H1 (cell line): ENCODE measurements around the gene AHI1. TPM values are rescaled to one million over a fixed set of nuclear protein-coding genes. Genes with fewer than 3 reads are reported as not detected.

ENCODE experiments used
- CTCF ChIA-PET: fragments of 300-600 bp; sonication (Branson Sonifier 250); formaldehyde crosslinking; loops from one replicate; lab custom pipeline; 2021; ENCODE audit not compliant: partially characterized antibody; lab: Charles Lee
- POLR2A ChIA-PET: fragments of 300-600 bp; sonication (Branson Sonifier 250); formaldehyde crosslinking; loops from one replicate; lab custom pipeline; 2021; ENCODE audit warnings: inconsistent platforms; ENCODE audit not compliant: partially characterized antibody; lab: Charles Lee
- DNase-seq, 2 experiments: peaks; one replicate each; pipeline versions ENCODE4 v3.0.0 to v3.0.0-alpha.2; 2010 to 2022; ENCODE audit warnings: low spot score in 2 of 2, low read depth in 1 of 2, mixed read lengths in 1 of 2
- FAIRE-seq: peaks from 2 replicates; lab custom pipeline; 2011; peaks lifted over from hg19 to GRCh38; lab: Jason Lieb, UNC
- H2AFZ ChIP-seq: 2 replicates; pipeline ENCODE4 v1.8.1; 2012; ENCODE audit warnings: low read length, inconsistent platforms
- H2AK5ac ChIP-seq: 2 replicates; pipeline ENCODE4 v1.6.1; 2013; ENCODE audit warnings: low read depth, low read length
- H2BK120ac ChIP-seq: replicated peaks from 2 replicates; pipeline ENCODE3; 2013; ENCODE audit warnings: low read depth, low read length, inconsistent platforms
- H2BK12ac ChIP-seq: 2 replicates; pipeline ENCODE4 v1.6.1; 2013; ENCODE audit warnings: low read depth, low read length
- H2BK15ac ChIP-seq: 2 replicates; pipeline ENCODE4 v1.6.1; 2013; ENCODE audit warnings: low read length
- H2BK20ac ChIP-seq: 2 replicates; pipeline ENCODE4 v1.6.1; 2013; ENCODE audit warnings: low read length
- H2BK5ac ChIP-seq: 2 replicates; pipeline ENCODE4 v1.6.1; 2013; ENCODE audit warnings: low read depth, low read length
- H3K14ac ChIP-seq: 2 replicates; pipeline ENCODE4 v1.6.1; 2013; ENCODE audit warnings: inconsistent platforms; ENCODE audit not compliant: insufficient read length
- H3K18ac ChIP-seq: 2 replicates; pipeline ENCODE4 v1.6.1; 2013; ENCODE audit warnings: low read length; ENCODE audit errors: extremely low read depth
- H3K23ac ChIP-seq: 2 replicates; pipeline ENCODE4 v1.6.1; 2013; ENCODE audit warnings: inconsistent platforms; ENCODE audit not compliant: insufficient read length
- H3K23me2 ChIP-seq: 2 replicates; pipeline ENCODE4 v1.6.1; 2013; ENCODE audit warnings: low read depth, low read length
- H3K27ac ChIP-seq: 2 replicates; pipeline ENCODE4 v1.6.1; 2011; ENCODE audit warnings: low read depth, low read length, inconsistent platforms
- H3K27me3 ChIP-seq, 4 experiments: replicated peaks in 1 of 4; 1 replicate in 1 of 4; 2 replicates in 3 of 4; pipeline versions ENCODE4 v1.6.1 to v1.8.1; 2011 to 2013; ENCODE audit warnings: low read length in 3 of 4, mild to moderate bottlenecking in 3 of 4, inconsistent platforms in 2 of 4, mixed read lengths in 2 of 4, moderate library complexity in 1 of 4; ENCODE audit not compliant: control insufficient read depth in 3 of 4, insufficient read depth in 3 of 4; ENCODE audit errors: extremely low read depth in 1 of 4
- H3K36me3 ChIP-seq, 4 experiments: 2 replicates each; pipeline versions ENCODE4 v1.6.1 to v1.8.1; 2011 to 2013; ENCODE audit warnings: mild to moderate bottlenecking in 4 of 4, low read length in 3 of 4, moderate library complexity in 2 of 4, control low read depth in 1 of 4, inconsistent platforms in 1 of 4; ENCODE audit not compliant: insufficient read depth in 4 of 4, control insufficient read depth in 2 of 4
- H3K4ac ChIP-seq: replicated peaks from 2 replicates; pipeline ENCODE3; 2013; ENCODE audit warnings: low read length, low read depth, mixed read lengths, inconsistent platforms; ENCODE audit not compliant: insufficient read length
- H3K4me1 ChIP-seq, 4 experiments: replicated peaks in 1 of 4; 1 replicate in 1 of 4; 2 replicates in 3 of 4; pipeline versions ENCODE4 v1.6.1 to v1.8.1; 2011 to 2013; ENCODE audit warnings: low read length in 3 of 4, inconsistent platforms in 2 of 4, mixed read lengths in 1 of 4; ENCODE audit not compliant: insufficient read depth in 4 of 4, control insufficient read depth in 3 of 4
- H3K4me2 ChIP-seq, 2 experiments: 2 replicates each; pipeline versions ENCODE4 v1.6.1 to v1.8.1; 2011 to 2013; ENCODE audit warnings: low read depth in 2 of 2, low read length in 2 of 2, control low read depth in 1 of 2, inconsistent platforms in 1 of 2, mild to moderate bottlenecking in 1 of 2; ENCODE audit not compliant: insufficient read depth in 1 of 2
- H3K4me3 ChIP-seq, 4 experiments: fragments of 200-600, 300-600 bp in 1 of 4; sonication (generic), shearing (Covaris generic), sonication (Bioruptor Twin) in 1 of 4; 2 replicates each; pipeline versions ENCODE4 v1.5.1 to v1.8.1; 2011 to 2016; ENCODE audit warnings: low read length in 4 of 4, low read depth in 3 of 4, control low read depth in 2 of 4, inconsistent platforms in 2 of 4, mild to moderate bottlenecking in 2 of 4, mixed read lengths in 1 of 4, moderate library complexity in 1 of 4; ENCODE audit not compliant: insufficient read depth in 2 of 4; ENCODE audit errors: extremely low read depth in 1 of 4
- H3K56ac ChIP-seq: replicated peaks from 2 replicates; pipeline ENCODE3; 2013; ENCODE audit warnings: low read depth, mild to moderate bottlenecking, mixed read lengths, low read length, inconsistent platforms; ENCODE audit not compliant: insufficient read length
- H3K79me1 ChIP-seq: 2 replicates; pipeline ENCODE4 v1.6.1; 2013; ENCODE audit warnings: low read depth, low read length, control low read depth
- H3K79me2 ChIP-seq, 2 experiments: 2 replicates each; pipeline versions ENCODE4 v1.6.1 to v1.8.1; 2012 to 2013; ENCODE audit warnings: low read length in 2 of 2, mild to moderate bottlenecking in 2 of 2, inconsistent platforms in 1 of 2; ENCODE audit not compliant: insufficient read depth in 2 of 2, control insufficient read depth in 1 of 2
- H3K9ac ChIP-seq, 4 experiments: replicated peaks in 1 of 4; 1 replicate in 1 of 4; 2 replicates in 3 of 4; pipeline versions ENCODE4 v1.6.1 to v1.8.1; 2011 to 2013; ENCODE audit warnings: low read depth in 3 of 4, low read length in 3 of 4, control low read depth in 2 of 4, mild to moderate bottlenecking in 2 of 4, moderate library complexity in 2 of 4, inconsistent platforms in 1 of 4; ENCODE audit errors: extremely low read depth in 1 of 4
- H3K9me3 ChIP-seq, 2 experiments: 2 replicates each; pipeline versions ENCODE4 v1.6.1 to v1.8.1; 2012 to 2013; ENCODE audit warnings: mild to moderate bottlenecking in 2 of 2, moderate library complexity in 2 of 2, control low read depth in 1 of 2, inconsistent platforms in 1 of 2, low read depth in 1 of 2, low read length in 1 of 2, mixed read lengths in 1 of 2; ENCODE audit not compliant: insufficient read depth in 2 of 2
- H4K20me1 ChIP-seq, 2 experiments: replicated peaks in 1 of 2; 2 replicates each; pipeline versions ENCODE3 to v1.8.1; 2011 to 2013; ENCODE audit warnings: inconsistent platforms in 2 of 2, low read length in 2 of 2, mild to moderate bottlenecking in 1 of 2; ENCODE audit not compliant: insufficient read depth in 2 of 2, control insufficient read depth in 1 of 2
- H4K5ac ChIP-seq: 2 replicates; pipeline ENCODE4 v1.6.1; 2013; ENCODE audit warnings: low read length, low read depth, mixed read lengths, inconsistent platforms; ENCODE audit not compliant: insufficient read length
- H4K8ac ChIP-seq: 2 replicates; pipeline ENCODE4 v1.8.0; 2013; ENCODE audit warnings: mild to moderate bottlenecking, moderate library complexity, low read length, inconsistent platforms; ENCODE audit not compliant: insufficient read depth; ENCODE audit errors: extremely low read depth
- H4K91ac ChIP-seq: replicated peaks from 2 replicates; pipeline ENCODE3; 2013; ENCODE audit warnings: low read length, mixed read lengths, inconsistent platforms; ENCODE audit not compliant: insufficient read length
- CREB1 ChIP-seq: IDR thresholded peaks from 2 replicates; pipeline ENCODE4 v1.6.1; 2012; ENCODE audit warnings: inconsistent platforms
- EP300 ChIP-seq, 2 experiments: IDR thresholded peaks; 1 replicate in 1 of 2; 2 replicates in 1 of 2; pipeline ENCODE4 v1.6.1; 2011 to 2012; ENCODE audit warnings: low read depth in 2 of 2, low read length in 2 of 2, mild to moderate bottlenecking in 2 of 2, borderline replicate concordance in 1 of 2, inconsistent platforms in 1 of 2, moderate library complexity in 1 of 2
- HDAC2 ChIP-seq, 2 experiments: fragments of 300-600 bp in 1 of 2; sonication (generic) in 1 of 2; IDR thresholded peaks; 2 replicates each; pipeline ENCODE4 v1.6.1; 2011 to 2012; ENCODE audit warnings: low read depth in 2 of 2, low read length in 2 of 2, mild to moderate bottlenecking in 2 of 2, moderate library complexity in 2 of 2, borderline replicate concordance in 1 of 2, inconsistent platforms in 1 of 2
- KDM5A ChIP-seq: fragments of 200-600 bp; IDR thresholded peaks from 2 replicates; pipeline ENCODE4 v1.7.1; 2012; ENCODE audit warnings: mild to moderate bottlenecking, low read length, inconsistent platforms, mixed read lengths
- MAFK ChIP-seq: IDR thresholded peaks from 2 replicates; pipeline ENCODE4 v1.6.1; 2012; ENCODE audit warnings: low read depth, mild to moderate bottlenecking, improper control_type of control experiment, low read length
- POU5F1 ChIP-seq: IDR thresholded peaks from 2 replicates; pipeline ENCODE4 v1.6.1; 2011; ENCODE audit warnings: low read depth, mild to moderate bottlenecking, low read length, moderate library complexity
- SIRT6 ChIP-seq: IDR thresholded peaks from one replicate; pipeline ENCODE4 v1.7.1; 2012; ENCODE audit warnings: low read length, inconsistent platforms
- SRF ChIP-seq: IDR thresholded peaks from 2 replicates; pipeline ENCODE4 v1.6.1; 2011; ENCODE audit warnings: mild to moderate bottlenecking, low read depth, low read length, moderate library complexity
- TAF1 ChIP-seq: IDR thresholded peaks from 2 replicates; pipeline ENCODE4 v1.6.1; 2011; ENCODE audit warnings: mild to moderate bottlenecking, low read depth, low read length
- TBP ChIP-seq: IDR thresholded peaks from 2 replicates; pipeline ENCODE4 v1.6.1; 2011; ENCODE audit warnings: low read depth, low read length, improper control_type of control experiment
- TCF12 ChIP-seq: IDR thresholded peaks from 2 replicates; pipeline ENCODE4 v1.6.1; 2011; ENCODE audit warnings: low read depth, mild to moderate bottlenecking, low read length
- USF2 ChIP-seq: IDR thresholded peaks from 2 replicates; pipeline ENCODE4 v1.6.1; 2011; ENCODE audit warnings: low read length, improper control_type of control experiment
- WGBS, 2 experiments: shearing (Covaris generic) in 1 of 2; methylation state at CpG; one replicate each; pipeline versions ENCODE4 v1.1.6 to v1.1.7; 2013 to 2015; ENCODE audit warnings: low lambda C conversion rate in 2 of 2, mixed read lengths in 2 of 2, inconsistent platforms in 1 of 2, low coverage in 1 of 2, missing lambda C conversion rate in 1 of 2; ENCODE audit not compliant: insufficient replicate concordance in 2 of 2, insufficient coverage in 1 of 2, insufficient read length in 1 of 2; ENCODE audit errors: extremely low coverage in 1 of 2, missing lambda C conversion rate in 1 of 2; 5-methylcytosine and 5-hydroxymethylcytosine counted together
- polyA plus RNA-seq, 7 experiments: library from polyadenylated mRNA; depleted of rRNA in 3 of 7; stranded (reverse) in 5 of 7; unstranded in 2 of 7; fragments of >200 nt in 5 of 7; fragments of 200-250 nt in 2 of 7; gene quantifications; 1 replicate in 5 of 7; 2 replicates in 1 of 7; 4 replicates in 1 of 7; pipeline versions ENCODE4 v1.2.1 to v1.2.3, GENCODE V29; 2011 to 2013; ENCODE audit warnings: missing spikeins in 2 of 7, mixed read lengths in 2 of 7
- total RNA-seq: library from RNA; stranded (reverse); fragmentation: NEBNext Ultra II Directional; extraction: Animal tissue kit (Norgen Biotek cat#: 25700); gene quantifications from 2 replicates; pipeline ENCODE4 v1.2.1, GENCODE V29; 2021

The AHI1 gene
- total and polyA plus RNA-seq, 2 of the 8 experiments (the other 6 are each of a cell fraction or from before 2014, with no cell fraction given), result 4.2 to 19.6 TPM

- no peaks in the 10 kb centered on the region for H3K27me3 ChIP-seq
- H3K79me2 ChIP-seq, result no peaks in the 10 kb centered on the region
- H4K91ac ChIP-seq, result no peak overlapping the region
- H4K8ac ChIP-seq, result no peak overlapping the region
- no peaks in the 10 kb centered on the region for H3K23me2 ChIP-seq
- H3K23ac ChIP-seq, result no peak overlapping the region
- H3K36me3 ChIP-seq, result no peaks in the 10 kb centered on the region
- H3K4ac ChIP-seq, result no peak overlapping the region
- FAIRE-seq, result no peak
- no peak overlapping the region for H2BK15ac ChIP-seq
- H3K14ac ChIP-seq, result no peak overlapping the region
- H2BK12ac ChIP-seq, result no peak overlapping the region
- no peak overlapping the region for H3K27ac ChIP-seq
- no peak overlapping the region for H3K4me2 ChIP-seq
- CTCF ChIA-PET, result no interaction called here
- no peaks in the 10 kb centered on the region for H3K9me3 ChIP-seq
- H4K20me1 ChIP-seq, result no peaks in the 10 kb centered on the region
- no peak for TF ChIP-seq SRF
- no peak for TF ChIP-seq MAFK
- TF ChIP-seq KDM5A, result no peak
- no peak for TF ChIP-seq TBP
- TF ChIP-seq CREB1, result no peak
- TF ChIP-seq TAF1, result no peak
- no peak for TF ChIP-seq SIRT6
- no peak for TF ChIP-seq HDAC2 (IDR thresholded peaks at IDR 0.05; ENCODE audit: borderline replicate concordance in 1 of 2, low read depth in 2 of 2, low read length in 2 of 2)
- TF ChIP-seq USF2, result no peak
- TF ChIP-seq EP300 (IDR thresholded peaks at IDR 0.05; ENCODE audit: borderline replicate concordance in 1 of 2, low read depth in 2 of 2, low read length in 2 of 2), result no peak
- no peak for TF ChIP-seq POU5F1
- TF ChIP-seq TCF12, result no peak
- no peaks in the 10 kb centered on the region for H3K79me1 ChIP-seq
- no peak overlapping the region for H3K18ac ChIP-seq
- H4K5ac ChIP-seq, result no peak overlapping the region
- H2BK20ac ChIP-seq, result no peak overlapping the region
- DNase-seq, result no peak
- no peak overlapping the region for H3K4me3 ChIP-seq
- POLR2A ChIA-PET, result no interaction called here
- no peak overlapping the region for H3K56ac ChIP-seq
- H2AK5ac ChIP-seq, result no peak overlapping the region
- no peak overlapping the region for H2BK5ac ChIP-seq
- peaks cover 0 to 5% (median 0%) of the 10 kb centered on the region in 4 experiments; a peak in 2 of 7 replicates for H3K4me1 ChIP-seq
- 88% methylated on average over 4 of the region's 4 CpGs; no CpG with 5 or more reads in 1 of the 2 experiments for WGBS, 2 experiments
- no peak overlapping the region for H3K9ac ChIP-seq
- H2BK120ac ChIP-seq, result no peak overlapping the region
- H2AFZ ChIP-seq, result no peak overlapping the region
Measured at GRCh38 chr6:135324531-135324930, 173.0 kb downstream of the AHI1 start.
